ENCODE results near the gene LHCGR.

Gene LHCGR

DNA sequence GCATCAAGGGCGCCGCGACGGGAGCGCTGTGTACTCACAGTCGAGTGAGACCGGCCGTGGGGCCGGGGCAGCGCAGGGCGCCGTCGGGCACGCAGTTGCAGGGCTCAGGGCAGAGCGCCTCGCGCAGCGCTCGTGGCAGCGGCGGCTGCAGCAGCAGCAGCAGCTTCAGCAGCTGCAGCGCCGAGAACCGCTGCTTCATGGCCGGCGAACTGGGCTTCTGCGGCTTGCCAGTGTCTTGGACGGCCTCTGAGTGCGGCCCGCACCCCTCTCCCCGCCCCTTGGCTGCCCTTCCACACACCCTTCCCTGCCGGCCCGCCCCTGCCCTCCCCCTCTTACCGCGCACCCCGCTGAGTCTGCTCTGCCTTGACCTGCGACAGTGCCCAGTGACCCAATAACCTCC is at the start of gene LHCGR:
Gene LHCGR (minus strand): TSS at position 252 of the 400 bp plus-strand sequence. CDS start 53 bp downstream, at position 199.
- TF ChIP-seq, protein P1, sequence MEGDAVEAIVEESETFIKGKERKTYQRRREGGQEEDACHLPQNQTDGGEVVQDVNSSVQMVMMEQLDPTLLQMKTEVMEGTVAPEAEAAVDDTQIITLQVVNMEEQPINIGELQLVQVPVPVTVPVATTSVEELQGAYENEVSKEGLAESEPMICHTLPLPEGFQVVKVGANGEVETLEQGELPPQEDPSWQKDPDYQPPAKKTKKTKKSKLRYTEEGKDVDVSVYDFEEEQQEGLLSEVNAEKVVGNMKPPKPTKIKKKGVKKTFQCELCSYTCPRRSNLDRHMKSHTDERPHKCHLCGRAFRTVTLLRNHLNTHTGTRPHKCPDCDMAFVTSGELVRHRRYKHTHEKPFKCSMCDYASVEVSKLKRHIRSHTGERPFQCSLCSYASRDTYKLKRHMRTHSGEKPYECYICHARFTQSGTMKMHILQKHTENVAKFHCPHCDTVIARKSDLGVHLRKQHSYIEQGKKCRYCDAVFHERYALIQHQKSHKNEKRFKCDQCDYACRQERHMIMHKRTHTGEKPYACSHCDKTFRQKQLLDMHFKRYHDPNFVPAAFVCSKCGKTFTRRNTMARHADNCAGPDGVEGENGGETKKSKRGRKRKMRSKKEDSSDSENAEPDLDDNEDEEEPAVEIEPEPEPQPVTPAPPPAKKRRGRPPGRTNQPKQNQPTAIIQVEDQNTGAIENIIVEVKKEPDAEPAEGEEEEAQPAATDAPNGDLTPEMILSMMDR (IDR thresholded peaks at IDR 0.05; ENCODE audit: control insufficient read depth, insufficient read depth, low read depth, low read length, missing control alignments) = no peak
- DNase-seq (ENCODE audit: low read depth) = no peak
- no peak within 1 kb of the TSS for H3K4me3 ChIP-seq (ENCODE audit: control insufficient read depth, low read depth, low read length)

DNA sequence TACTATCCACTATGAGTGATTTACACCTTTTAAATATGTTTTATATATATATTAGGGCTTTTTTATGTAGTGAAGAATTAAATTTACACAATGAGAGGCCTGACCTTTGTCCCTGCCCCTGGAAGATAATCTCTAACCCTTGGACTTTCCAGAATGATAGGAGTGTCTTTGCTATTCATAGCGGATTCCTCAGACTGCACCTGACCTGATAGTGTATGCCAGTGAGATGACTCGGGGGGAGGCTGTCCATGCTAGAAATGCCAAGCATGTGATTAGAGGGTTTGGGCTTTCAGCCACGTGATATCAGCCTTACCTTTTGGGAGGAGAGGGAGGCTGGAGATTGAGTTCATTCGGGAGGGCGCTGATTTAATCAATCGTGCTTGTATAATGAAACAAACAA is 44.1 kb upstream of the LHCGR start:
- H3K4me3 ChIP-seq (ENCODE audit: control insufficient read depth, low read depth, low read length) = no peak overlapping the region
- DNase-seq (ENCODE audit: low read depth) = no peak
- TF ChIP-seq, protein P1 (IDR thresholded peaks at IDR 0.05; ENCODE audit: control insufficient read depth, insufficient read depth, low read depth, low read length, missing control alignments) = no peak

DNA sequence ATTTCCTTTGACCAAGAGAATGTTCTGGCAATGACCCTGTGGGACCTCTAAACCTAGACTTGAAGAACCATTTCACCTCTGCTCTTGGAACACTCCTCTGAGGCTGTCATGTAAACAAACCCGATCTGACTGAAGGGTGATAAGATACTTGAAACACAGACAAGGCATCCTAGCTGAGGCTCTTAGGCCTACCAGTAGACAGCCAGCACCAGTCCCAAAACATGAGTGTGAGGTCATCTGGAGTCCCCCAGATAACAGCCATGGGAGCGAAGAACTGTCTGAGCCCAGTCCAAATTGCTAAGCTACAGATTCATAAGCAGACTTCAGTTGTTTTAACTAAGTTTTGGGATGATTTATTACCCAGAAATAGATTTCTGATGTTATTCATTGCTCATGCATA is 39.5 kb upstream of the LHCGR start:
- DNase-seq (ENCODE audit: low read depth) = no peak
- TF ChIP-seq, protein P1 (IDR thresholded peaks at IDR 0.05; ENCODE audit: control insufficient read depth, insufficient read depth, low read depth, low read length, missing control alignments) = no peak
- no peak overlapping the region for H3K4me3 ChIP-seq (ENCODE audit: control insufficient read depth, low read depth, low read length)

- no peak for DNase-seq (ENCODE audit: low read depth)
- TF ChIP-seq, protein P1 (IDR thresholded peaks at IDR 0.05; ENCODE audit: control insufficient read depth, insufficient read depth, low read depth, low read length, missing control alignments) = no peak
- no peak overlapping the region for H3K4me3 ChIP-seq (ENCODE audit: control insufficient read depth, low read depth, low read length)
Measured at GRCh38 chr2:48793671-48794070, 38.1 kb upstream of the LHCGR start.

DNA sequence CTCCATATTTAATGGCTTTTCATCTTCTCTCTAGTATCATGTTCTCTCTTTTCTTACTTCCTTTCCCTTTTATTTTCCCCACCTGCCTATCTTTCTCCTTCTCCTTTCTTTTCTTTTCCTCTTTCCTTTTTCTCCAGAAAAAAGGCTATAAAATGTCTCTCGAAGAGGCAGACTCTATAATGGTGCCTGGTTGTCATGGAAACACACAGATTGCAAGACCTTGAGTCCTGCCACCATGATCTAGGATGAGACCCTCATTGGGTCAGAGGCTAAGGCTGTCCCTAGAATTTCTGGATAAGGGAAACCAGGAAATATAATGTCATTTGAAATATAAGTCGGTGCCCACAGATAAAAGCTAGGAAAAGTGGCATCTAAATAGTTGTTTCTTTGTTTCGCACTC is 36.5 kb upstream of the LHCGR start:
- H3K4me3 ChIP-seq (ENCODE audit: control insufficient read depth, low read depth, low read length) = no peak overlapping the region
- DNase-seq (ENCODE audit: low read depth) = no peak
- TF ChIP-seq, protein P1 (IDR thresholded peaks at IDR 0.05; ENCODE audit: control insufficient read depth, insufficient read depth, low read depth, low read length, missing control alignments) = no peak

- TF ChIP-seq, protein P1 (IDR thresholded peaks at IDR 0.05; ENCODE audit: control insufficient read depth, insufficient read depth, low read depth, low read length, missing control alignments) = no peak
Measured at GRCh38 chr2:48790407-48791170, 35.1 kb upstream of the LHCGR start.

More at GRCh38 chr2:48790407-48791170, 35.1 kb upstream of the LHCGR start:
- DNase-seq (ENCODE audit: low read depth) = no peak
- H3K4me3 ChIP-seq (ENCODE audit: control insufficient read depth, low read depth, low read length) = no peak overlapping the region

Data from AG09309 (cell line).